Hepatocyte (in vitro differentiated cells): ENCODE measurements around the gene DENND1A. TPM values are rescaled to one million over a fixed set of nuclear protein-coding genes. Genes with fewer than 3 reads are reported as not detected.

Source experiments
- DNase-seq: peaks from one replicate; pipeline ENCODE4 v3.0.0-alpha.2; 2016; ENCODE audit warnings: low spot score
- H2AFZ ChIP-seq: fragments of 200-600 bp; sonication (generic); 2 replicates; pipeline ENCODE4 v1.6.0; 2016; ENCODE audit warnings: antibody characterized with exemption, mild to moderate bottlenecking
- H3K27ac ChIP-seq: fragments of 200-600 bp; sonication (generic); 2 replicates; pipeline ENCODE4 v1.5.1; 2016; ENCODE audit warnings: mild to moderate bottlenecking
- H3K27me3 ChIP-seq: fragments of 200-600 bp; sonication (generic); 2 replicates; pipeline ENCODE4 v1.6.1; 2016
- H3K36me3 ChIP-seq: fragments of 200-600 bp; sonication (generic); replicated peaks from 2 replicates; pipeline ENCODE4 v1.5.1; 2016; ENCODE audit warnings: low read depth; ENCODE audit not compliant: insufficient read depth
- H3K4me1 ChIP-seq: fragments of 200-600 bp; sonication (generic); 2 replicates; pipeline ENCODE4 v1.5.1; 2016; ENCODE audit warnings: mild to moderate bottlenecking, moderate library complexity; ENCODE audit not compliant: insufficient read depth
- H3K4me2 ChIP-seq: fragments of 200-600 bp; sonication (generic); 2 replicates; pipeline ENCODE4 v1.6.0; 2016
- H3K4me3 ChIP-seq: fragments of 200-600 bp; sonication (generic); 2 replicates; pipeline ENCODE4 v1.5.1; 2016; ENCODE audit warnings: mild to moderate bottlenecking
- H3K79me2 ChIP-seq: fragments of 200-600 bp; sonication (generic); 2 replicates; pipeline ENCODE4 v1.6.0; 2017; ENCODE audit warnings: mild to moderate bottlenecking
- H3K9me2 ChIP-seq: fragments of 200-600 bp; sonication (generic); replicated peaks from 2 replicates; pipeline ENCODE4 v1.6.0; 2017; ENCODE audit warnings: mild to moderate bottlenecking; ENCODE audit not compliant: insufficient read depth
- H3K9me3 ChIP-seq: fragments of 200-600 bp; sonication (generic); 2 replicates; pipeline ENCODE4 v1.5.1; 2016; ENCODE audit warnings: low read depth, mild to moderate bottlenecking
- H4K20me1 ChIP-seq: fragments of 200-600 bp; sonication (generic); 2 replicates; pipeline ENCODE4 v1.6.0; 2016; ENCODE audit warnings: mild to moderate bottlenecking; ENCODE audit not compliant: insufficient read depth, poor library complexity, severe bottlenecking
- EZH2 ChIP-seq: fragments of 200-600 bp; sonication (generic); IDR thresholded peaks from 2 replicates; pipeline ENCODE4 v1.6.1; 2016; ENCODE audit warnings: antibody characterized with exemption, mild to moderate bottlenecking, borderline replicate concordance
- EZH2phosphoT487 ChIP-seq: fragments of 200-600 bp; sonication (generic); IDR thresholded peaks from one replicate; pipeline ENCODE4 v1.6.1; 2018; ENCODE audit warnings: antibody characterized with exemption, mild to moderate bottlenecking, low read depth, moderate library complexity; ENCODE audit not compliant: unreplicated experiment, severe bottlenecking
- WGBS: methylation state at CpG from one replicate; pipeline ENCODE4 v1.1.6; 2016; ENCODE audit warnings: low lambda C conversion rate; ENCODE audit errors: missing lambda C conversion rate; 5-methylcytosine and 5-hydroxymethylcytosine counted together
- polyA plus RNA-seq: library from polyadenylated mRNA; unstranded; fragments of >200 nt; fragmentation: Nextera tagmentation; extraction: Ambion mirVana; gene quantifications from 2 replicates; pipeline ENCODE4 v1.2.1, GENCODE V29; 2016
- total RNA-seq: library from RNA; depleted of rRNA; stranded (reverse); fragments of >200 nt; gene quantifications from 2 replicates; pipeline ENCODE4 v1.2.3, GENCODE V29; 2014
- TF ChIP-seq, protein P1 (sequence below): fragments of 200-600 bp; sonication (generic); IDR thresholded peaks from 2 replicates; pipeline ENCODE4 v1.5.1; 2016; ENCODE audit warnings: antibody characterized with exemption, mild to moderate bottlenecking; ENCODE audit not compliant: poor library complexity

Gene DENND1A
- total and polyA plus RNA-seq, 2 experiments from 2014 or later: 24.0 to 28.9 TPM

DNA sequence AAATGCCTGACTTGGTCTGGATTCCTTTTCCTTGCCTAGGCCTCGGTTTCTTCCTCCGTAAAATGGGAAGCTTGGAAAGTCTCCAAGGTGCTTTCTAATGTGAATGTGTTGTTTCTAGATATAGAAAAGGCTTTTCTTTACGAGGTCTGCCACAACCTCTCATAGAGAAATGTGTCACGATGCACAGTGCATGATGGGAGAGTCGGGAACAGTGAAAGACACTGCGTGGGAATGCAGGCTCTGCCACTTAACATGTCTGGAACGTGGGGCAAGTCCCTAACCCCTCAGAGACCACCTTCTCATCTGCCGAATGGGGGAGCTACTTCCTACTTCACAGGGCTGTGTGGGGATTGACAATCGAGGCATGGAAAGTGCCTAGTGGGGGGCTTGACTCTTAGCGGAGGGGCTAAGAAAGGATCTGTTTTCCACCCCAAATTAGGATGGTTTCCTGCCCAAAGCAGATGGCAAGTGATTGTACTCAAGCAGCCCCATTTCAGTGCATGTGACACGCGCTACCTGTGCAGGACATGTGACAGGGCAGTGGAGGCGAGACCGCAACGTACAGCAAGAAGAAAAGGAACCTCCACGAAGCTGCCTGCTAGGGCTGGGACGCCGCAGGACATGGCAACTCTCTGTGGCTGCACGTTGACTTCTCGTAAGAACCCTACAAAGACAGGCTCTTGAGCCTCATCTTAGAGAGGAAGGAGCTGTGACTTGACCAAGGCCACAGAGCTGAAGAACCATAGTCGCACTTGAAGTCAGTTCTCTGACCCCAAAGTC, 458.7 kb downstream of the DENND1A start:
- Histone ChIP-seq H3K4me2 (no peak overlapping the region), H3K4me1 (peaks cover 4% of the 10 kb centered on the region), H3K79me2 (no peaks in the 10 kb centered on the region), H3K9me3 (no peaks in the 10 kb centered on the region), H3K36me3 (no peaks in the 10 kb centered on the region), H3K27me3 (no peaks in the 10 kb centered on the region), H3K27ac (no peak overlapping the region), H3K4me3 (no peak overlapping the region), H3K9me2 (no peaks in the 10 kb centered on the region), H2AFZ (no peak overlapping the region), H4K20me1 (no peaks in the 10 kb centered on the region)
- WGBS: 94% methylated on average over 21 of the region's 21 CpGs
- no peak for DNase-seq
- TF ChIP-seq EZH2phosphoT487: no peak
- TF ChIP-seq, protein P1, sequence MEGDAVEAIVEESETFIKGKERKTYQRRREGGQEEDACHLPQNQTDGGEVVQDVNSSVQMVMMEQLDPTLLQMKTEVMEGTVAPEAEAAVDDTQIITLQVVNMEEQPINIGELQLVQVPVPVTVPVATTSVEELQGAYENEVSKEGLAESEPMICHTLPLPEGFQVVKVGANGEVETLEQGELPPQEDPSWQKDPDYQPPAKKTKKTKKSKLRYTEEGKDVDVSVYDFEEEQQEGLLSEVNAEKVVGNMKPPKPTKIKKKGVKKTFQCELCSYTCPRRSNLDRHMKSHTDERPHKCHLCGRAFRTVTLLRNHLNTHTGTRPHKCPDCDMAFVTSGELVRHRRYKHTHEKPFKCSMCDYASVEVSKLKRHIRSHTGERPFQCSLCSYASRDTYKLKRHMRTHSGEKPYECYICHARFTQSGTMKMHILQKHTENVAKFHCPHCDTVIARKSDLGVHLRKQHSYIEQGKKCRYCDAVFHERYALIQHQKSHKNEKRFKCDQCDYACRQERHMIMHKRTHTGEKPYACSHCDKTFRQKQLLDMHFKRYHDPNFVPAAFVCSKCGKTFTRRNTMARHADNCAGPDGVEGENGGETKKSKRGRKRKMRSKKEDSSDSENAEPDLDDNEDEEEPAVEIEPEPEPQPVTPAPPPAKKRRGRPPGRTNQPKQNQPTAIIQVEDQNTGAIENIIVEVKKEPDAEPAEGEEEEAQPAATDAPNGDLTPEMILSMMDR: no peak
- no peak for TF ChIP-seq EZH2

DNA sequence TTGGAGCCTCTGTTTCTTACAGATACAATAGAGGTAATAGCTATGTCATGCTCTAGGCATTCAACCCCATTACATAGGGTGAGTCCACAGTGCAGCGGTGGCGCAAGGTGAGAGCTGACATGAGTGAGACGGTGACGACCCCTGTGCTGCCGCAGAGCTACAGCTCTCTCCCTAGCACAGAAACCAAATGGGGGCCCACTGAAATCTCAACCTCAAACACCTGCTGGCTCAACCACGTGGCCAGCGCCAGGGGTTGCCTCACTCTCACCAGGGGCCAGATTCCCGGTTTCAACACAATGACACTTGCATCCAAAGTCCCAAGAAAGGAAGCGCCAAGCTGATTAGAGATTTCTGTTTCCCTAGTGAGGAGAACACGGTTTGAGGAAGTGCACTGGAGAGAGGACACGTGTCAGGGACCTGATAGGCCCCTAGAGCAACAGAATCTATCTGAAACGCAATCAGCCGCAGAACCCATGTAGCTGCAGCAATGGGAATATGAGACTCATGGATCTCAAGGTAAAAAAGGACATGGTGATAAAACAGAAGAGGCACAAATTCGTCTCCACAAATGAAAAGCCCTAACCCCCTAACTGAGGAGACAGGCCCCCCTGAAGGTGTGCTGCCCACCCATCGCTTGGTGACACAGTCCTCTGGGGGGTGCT, 459.7 kb downstream of the DENND1A start:
- 84% methylated on average over 15 of the region's 15 CpGs for WGBS
- no peak for TF ChIP-seq EZH2
- TF ChIP-seq, protein P1: no peak
- TF ChIP-seq EZH2phosphoT487: no peak
- no peak overlapping the region for H3K4me2 ChIP-seq

DNA sequence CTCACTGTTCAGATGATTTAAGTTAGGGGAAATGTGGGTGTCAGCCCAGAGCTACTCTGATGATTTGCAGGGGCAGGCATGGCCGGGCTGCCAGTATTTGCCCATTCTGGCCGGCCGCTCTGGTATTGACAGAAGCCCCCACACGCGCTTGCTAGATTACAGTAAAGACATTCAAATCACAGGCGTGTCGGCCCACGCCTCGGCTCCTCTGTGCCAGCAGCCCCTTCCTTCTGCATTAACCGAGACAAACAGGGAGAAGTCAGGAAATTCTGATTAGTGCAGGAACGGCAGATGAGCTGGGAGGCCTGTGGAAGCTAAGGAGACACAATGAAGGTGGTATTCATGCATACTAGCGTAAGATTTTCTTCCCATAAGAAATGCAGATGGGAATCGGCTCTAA, 460.6 kb downstream of the DENND1A start:
- Histone ChIP-seq H3K79me2 (no peaks in the 10 kb centered on the region), H3K27me3 (no peaks in the 10 kb centered on the region), H3K4me2 (no peak overlapping the region), H3K4me3 (no peak overlapping the region), H3K9me2 (no peaks in the 10 kb centered on the region), H3K36me3 (no peaks in the 10 kb centered on the region), H2AFZ (no peak overlapping the region), H3K9me3 (no peaks in the 10 kb centered on the region), H4K20me1 (no peaks in the 10 kb centered on the region), H3K4me1 (peaks cover 4% of the 10 kb centered on the region), H3K27ac (no peak overlapping the region)
- TF ChIP-seq EZH2phosphoT487 (no peak), EZH2 (no peak)
- TF ChIP-seq, protein P1: no peak
- DNase-seq: no peak
- 85% methylated on average over 13 of the region's 13 CpGs for WGBS

More for the DNA sequence above, 459.7 kb downstream of the DENND1A start:
- Histone ChIP-seq H3K27ac (no peak overlapping the region), H3K79me2 (no peaks in the 10 kb centered on the region), H3K36me3 (no peaks in the 10 kb centered on the region), H3K4me3 (no peak overlapping the region), H3K9me3 (no peaks in the 10 kb centered on the region), H3K27me3 (no peaks in the 10 kb centered on the region), H2AFZ (no peak overlapping the region), H3K4me1 (peaks cover 4% of the 10 kb centered on the region), H3K9me2 (no peaks in the 10 kb centered on the region), H4K20me1 (no peaks in the 10 kb centered on the region)
- peak; percentile 29 for DNase-seq
